22Rv1 (cell line): ENCODE measurements around the gene IFNA8.

Experiments
- H3K27ac ChIP-seq: fragments of 450-650 bp; 2 replicates; pipeline ENCODE4 v1.5.1; 2017
- ZFX ChIP-seq: fragments of 450-650 bp; IDR thresholded peaks from 2 replicates; pipeline ENCODE4 v1.6.1; 2017; ENCODE audit warnings: antibody characterized with exemption, borderline replicate concordance
- TF ChIP-seq, protein P1 (sequence below): fragments of 450-650 bp; IDR thresholded peaks from 2 replicates; pipeline ENCODE4 v1.5.1; 2017; ENCODE audit warnings: mild to moderate bottlenecking

Gene IFNA8

DNA sequence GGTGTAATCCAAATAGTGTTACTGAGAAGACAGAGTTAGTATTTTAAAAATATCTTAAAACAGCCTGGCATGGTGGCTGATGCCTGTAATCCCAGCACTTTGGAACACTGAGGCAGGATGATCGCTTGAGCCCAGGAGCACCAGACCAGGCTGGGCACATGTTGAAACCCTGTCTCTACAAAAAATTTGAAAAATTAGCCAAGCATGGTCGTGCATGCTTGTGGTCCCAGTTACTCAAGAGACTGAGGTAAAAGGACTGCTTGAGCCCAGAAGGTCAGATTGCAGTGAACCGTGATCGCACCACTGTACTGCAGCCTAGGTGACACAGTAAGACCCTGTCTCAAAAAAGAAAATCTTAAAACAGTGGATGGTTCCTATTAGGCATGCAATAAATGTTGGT is 43.8 kb downstream of the IFNA8 start:
- TF ChIP-seq, protein P1, sequence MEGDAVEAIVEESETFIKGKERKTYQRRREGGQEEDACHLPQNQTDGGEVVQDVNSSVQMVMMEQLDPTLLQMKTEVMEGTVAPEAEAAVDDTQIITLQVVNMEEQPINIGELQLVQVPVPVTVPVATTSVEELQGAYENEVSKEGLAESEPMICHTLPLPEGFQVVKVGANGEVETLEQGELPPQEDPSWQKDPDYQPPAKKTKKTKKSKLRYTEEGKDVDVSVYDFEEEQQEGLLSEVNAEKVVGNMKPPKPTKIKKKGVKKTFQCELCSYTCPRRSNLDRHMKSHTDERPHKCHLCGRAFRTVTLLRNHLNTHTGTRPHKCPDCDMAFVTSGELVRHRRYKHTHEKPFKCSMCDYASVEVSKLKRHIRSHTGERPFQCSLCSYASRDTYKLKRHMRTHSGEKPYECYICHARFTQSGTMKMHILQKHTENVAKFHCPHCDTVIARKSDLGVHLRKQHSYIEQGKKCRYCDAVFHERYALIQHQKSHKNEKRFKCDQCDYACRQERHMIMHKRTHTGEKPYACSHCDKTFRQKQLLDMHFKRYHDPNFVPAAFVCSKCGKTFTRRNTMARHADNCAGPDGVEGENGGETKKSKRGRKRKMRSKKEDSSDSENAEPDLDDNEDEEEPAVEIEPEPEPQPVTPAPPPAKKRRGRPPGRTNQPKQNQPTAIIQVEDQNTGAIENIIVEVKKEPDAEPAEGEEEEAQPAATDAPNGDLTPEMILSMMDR = no peak
- no peak for TF ChIP-seq ZFX
- no peak overlapping the region for H3K27ac ChIP-seq

DNA sequence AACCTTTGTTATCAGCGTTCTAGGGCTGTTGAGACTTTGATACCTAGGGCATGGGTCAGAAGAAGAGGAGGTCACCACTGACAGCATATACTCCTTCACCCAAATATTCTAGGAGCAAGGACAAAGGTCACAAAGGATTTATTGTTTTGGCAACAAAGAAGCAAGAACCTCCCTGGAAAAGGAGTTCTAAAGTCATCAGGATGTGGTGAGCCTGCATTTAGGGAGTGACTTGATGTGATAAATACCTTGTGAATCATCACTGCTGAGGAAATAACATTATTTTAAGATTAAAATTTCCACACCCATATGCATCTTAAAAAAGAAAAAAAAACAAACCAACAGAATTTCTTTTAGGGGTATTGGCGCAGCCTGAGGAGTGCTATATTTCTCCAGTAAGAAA is 45.2 kb downstream of the IFNA8 start:
- TF ChIP-seq, protein P1 = no peak
- no peak for TF ChIP-seq ZFX
- H3K27ac ChIP-seq = no peak overlapping the region

DNA sequence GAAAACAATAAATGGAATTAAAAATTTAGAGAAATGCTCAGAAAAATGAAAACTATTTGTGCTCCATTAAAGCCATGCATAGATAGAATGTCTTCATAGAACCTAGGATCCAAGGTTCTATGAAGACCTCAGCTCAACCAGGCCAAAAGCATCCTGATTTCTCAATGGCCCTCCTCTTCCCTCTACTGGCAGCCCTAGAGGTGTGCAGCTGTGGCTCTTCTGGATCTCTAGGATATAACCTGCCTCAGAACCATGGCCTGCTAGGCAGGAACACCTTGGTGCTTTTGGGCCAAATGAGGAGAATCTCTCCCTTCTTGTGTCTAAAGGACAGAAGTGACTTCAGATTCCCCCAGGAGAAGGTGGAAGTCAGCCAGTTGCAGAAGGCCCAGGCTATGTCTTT is 46.4 kb downstream of the IFNA8 start:
- no peak for TF ChIP-seq ZFX
- TF ChIP-seq, protein P1 = peak; percentile 66
- H3K27ac ChIP-seq = no peak overlapping the region
